ENCODE results near the gene RBM17. TPM values are rescaled to one million over a fixed set of nuclear protein-coding genes. Genes with fewer than 3 reads are reported as not detected.
A peak's percentile ranks its signal among the peaks of the same experiment; 100 is the strongest.

Gene RBM17
- total and polyA plus RNA-seq, 2 of the 4 experiments (the other 2 are of a cell fraction): 24.6 to 56.7 TPM

DNA sequence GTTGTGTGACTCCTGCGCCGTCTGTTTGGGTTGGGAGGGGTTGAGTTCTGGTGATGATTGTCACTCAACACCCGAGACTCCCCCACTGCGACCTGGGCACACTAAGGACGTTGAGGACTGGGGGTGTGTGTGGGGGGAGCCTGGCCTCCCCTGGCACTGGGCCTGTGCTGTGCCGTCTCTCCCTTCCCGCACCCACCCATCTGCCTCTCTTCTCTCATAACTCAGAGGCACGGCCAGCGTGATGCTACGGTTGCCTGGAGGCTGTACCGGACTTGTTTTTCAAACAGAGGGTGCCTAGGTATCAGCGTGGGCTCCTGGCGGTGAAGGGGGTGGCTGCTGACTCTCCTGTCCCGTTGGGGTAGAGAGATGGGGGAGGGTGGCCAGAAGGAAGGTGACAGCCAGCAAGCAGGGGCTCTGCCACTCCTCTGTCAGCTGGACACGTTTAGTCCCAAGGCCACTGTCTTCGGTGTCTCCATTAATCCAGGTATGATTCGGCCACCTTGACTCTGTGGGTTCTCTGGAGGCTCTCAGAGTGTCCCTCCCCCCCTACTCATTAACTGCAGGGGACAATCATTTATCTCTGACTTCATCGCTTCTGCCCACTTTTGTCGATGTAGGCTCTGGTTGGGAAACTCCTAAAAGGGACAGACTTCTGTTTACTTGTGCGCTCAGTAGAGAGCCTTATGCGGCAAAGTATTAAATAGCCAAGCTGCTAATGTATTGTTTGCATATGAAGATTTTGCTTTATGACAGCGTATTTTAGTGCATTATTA, 57.4 kb downstream of the RBM17 start (continued):
- TF ChIP-seq, protein P1, sequence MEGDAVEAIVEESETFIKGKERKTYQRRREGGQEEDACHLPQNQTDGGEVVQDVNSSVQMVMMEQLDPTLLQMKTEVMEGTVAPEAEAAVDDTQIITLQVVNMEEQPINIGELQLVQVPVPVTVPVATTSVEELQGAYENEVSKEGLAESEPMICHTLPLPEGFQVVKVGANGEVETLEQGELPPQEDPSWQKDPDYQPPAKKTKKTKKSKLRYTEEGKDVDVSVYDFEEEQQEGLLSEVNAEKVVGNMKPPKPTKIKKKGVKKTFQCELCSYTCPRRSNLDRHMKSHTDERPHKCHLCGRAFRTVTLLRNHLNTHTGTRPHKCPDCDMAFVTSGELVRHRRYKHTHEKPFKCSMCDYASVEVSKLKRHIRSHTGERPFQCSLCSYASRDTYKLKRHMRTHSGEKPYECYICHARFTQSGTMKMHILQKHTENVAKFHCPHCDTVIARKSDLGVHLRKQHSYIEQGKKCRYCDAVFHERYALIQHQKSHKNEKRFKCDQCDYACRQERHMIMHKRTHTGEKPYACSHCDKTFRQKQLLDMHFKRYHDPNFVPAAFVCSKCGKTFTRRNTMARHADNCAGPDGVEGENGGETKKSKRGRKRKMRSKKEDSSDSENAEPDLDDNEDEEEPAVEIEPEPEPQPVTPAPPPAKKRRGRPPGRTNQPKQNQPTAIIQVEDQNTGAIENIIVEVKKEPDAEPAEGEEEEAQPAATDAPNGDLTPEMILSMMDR (conservative IDR thresholded peaks at IDR 0.05; ENCODE audit: low read depth, low read length): no peak

DNA sequence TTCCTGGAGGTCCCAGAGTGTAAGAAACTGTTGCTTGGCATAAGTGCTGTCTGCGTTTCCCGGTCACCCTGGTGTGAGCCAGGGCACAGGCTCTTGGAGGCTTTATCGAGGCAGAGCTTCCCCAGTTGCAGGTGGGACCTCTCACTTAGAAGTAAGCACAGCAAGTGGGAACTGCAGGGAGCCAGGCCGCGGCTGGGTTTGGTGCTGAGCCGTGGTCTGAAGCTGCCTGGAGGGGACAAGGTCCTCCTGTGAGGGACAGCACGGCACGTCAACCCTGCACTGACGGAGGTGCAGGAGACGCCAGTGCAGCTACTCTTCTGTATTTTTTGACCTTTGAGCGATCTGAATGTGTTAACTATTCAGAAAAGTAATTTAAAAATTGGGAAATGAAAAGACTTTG, 58.1 kb downstream of the RBM17 start:
- Histone ChIP-seq H3K27ac (ENCODE audit: insufficient read depth, low read length) (no peak overlapping the region), H3K79me1 (ENCODE audit: low read depth in 1 of 2, low read length in 2 of 2) (peaks cover 12 to 84% of the 10 kb centered on the region in 2 experiments), H3K23ac (ENCODE audit: low read depth, low read length) (peak overlapping the region; percentile 63), H3K4me1 (ENCODE audit: control insufficient read depth, insufficient read depth, low read length) (peaks cover 18% of the 10 kb centered on the region), H3K36me3 (ENCODE audit: control insufficient read depth, insufficient read depth, low read length) (peaks cover 9% of the 10 kb centered on the region), H2BK120ac (ENCODE audit: low read depth, low read length) (no peak overlapping the region), H3K9ac (ENCODE audit: low read depth, low read length) (no peak overlapping the region), H2BK20ac (ENCODE audit: low read depth, low read length) (no peak overlapping the region), H4K5ac (ENCODE audit: low read depth, low read length) (no peak overlapping the region), H4K8ac (ENCODE audit: low read depth in 2 of 2, low read length in 2 of 2) (no peak overlapping the region), H3K9me1 (ENCODE audit: insufficient read depth, low read length) (peaks cover 29% of the 10 kb centered on the region), H2BK5ac (ENCODE audit: low read depth, low read length, poor library complexity, severe bottlenecking) (no peak overlapping the region), H3K9me3 (ENCODE audit: control insufficient read depth, insufficient read depth, low read length) (no peaks in the 10 kb centered on the region), H3K14ac (replicated peaks; ENCODE audit: low read depth, low read length) (0 out of 2 replicates have a peak overlapping the region, but pooled peaks have one; percentile 14), H3K18ac (ENCODE audit: low read depth, low read length) (no peak overlapping the region), H2AK5ac (ENCODE audit: low read depth, low read length) (no peak overlapping the region), H4K20me1 (ENCODE audit: insufficient read depth, low read length) (peaks cover 43% of the 10 kb centered on the region), H3K4me3 (ENCODE audit: insufficient read depth, low read depth, low read length) (no peak overlapping the region), H4K91ac (ENCODE audit: insufficient read depth, low read depth, low read length) (no peak overlapping the region), H3K56ac (ENCODE audit: extremely low read depth, insufficient read depth, low read length) (no peak overlapping the region), H3K27me3 (ENCODE audit: control insufficient read depth, insufficient read depth, low read length) (no peaks in the 10 kb centered on the region), H3K4ac (ENCODE audit: low read depth, low read length) (no peak overlapping the region), H3K4me2 (ENCODE audit: low read depth, low read length) (peak overlapping the region; percentile 20; the same call in 1 of the 2 replicates), H2AFZ (replicated peaks; ENCODE audit: low read length, poor library complexity) (no peak overlapping the region), H2BK15ac (ENCODE audit: low read depth, low read length) (no peak overlapping the region), H2AK9ac (replicated peaks; ENCODE audit: low read depth, low read length, poor library complexity) (peak overlapping the region; percentile 17)
- ChIA-PET POLR2A (ENCODE audit: unreplicated experiment) (interaction anchor here (0.5 kb wide), 1 partner anchor 174 kb away, joined by 7 read pairs; no protein-coding TSS in a partner anchor), CTCF (no interaction called here)
- WGBS, 2 experiments (ENCODE audit: extremely low coverage in 2 of 2, insufficient read length in 1 of 2): 67% methylated on average over 3 of the region's 11 CpGs; no CpG with 5 or more reads in 1 of the 2 experiments
- no peak for ATAC-seq (ENCODE audit: low read depth)
- BruUV-seq (replicated peaks): no TSS peak
- no peak for DNase-seq
- in situ Hi-C loops (cut with MboI; ENCODE audit: low sequenced_read_pairs) (loop anchor here (25.0 kb wide), 1 partner anchor 615 kb away; no protein-coding TSS in a partner anchor), intact Hi-C loops (cut with micrococcal nuclease) (no loop called here), dilution Hi-C loops (cut with HindIII; ENCODE audit: low sequenced_read_pairs, unreplicated experiment) (no loop called here)
- TF ChIP-seq MAFK (IDR thresholded peaks at IDR 0.05; ENCODE audit: low read depth, low read length): no peak
- TF ChIP-seq, protein P1 (conservative IDR thresholded peaks at IDR 0.05; ENCODE audit: low read depth, low read length): no peak
- TF ChIP-seq, protein P2, sequence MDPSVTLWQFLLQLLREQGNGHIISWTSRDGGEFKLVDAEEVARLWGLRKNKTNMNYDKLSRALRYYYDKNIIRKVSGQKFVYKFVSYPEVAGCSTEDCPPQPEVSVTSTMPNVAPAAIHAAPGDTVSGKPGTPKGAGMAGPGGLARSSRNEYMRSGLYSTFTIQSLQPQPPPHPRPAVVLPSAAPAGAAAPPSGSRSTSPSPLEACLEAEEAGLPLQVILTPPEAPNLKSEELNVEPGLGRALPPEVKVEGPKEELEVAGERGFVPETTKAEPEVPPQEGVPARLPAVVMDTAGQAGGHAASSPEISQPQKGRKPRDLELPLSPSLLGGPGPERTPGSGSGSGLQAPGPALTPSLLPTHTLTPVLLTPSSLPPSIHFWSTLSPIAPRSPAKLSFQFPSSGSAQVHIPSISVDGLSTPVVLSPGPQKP (IDR thresholded peaks at IDR 0.05; ENCODE audit: borderline replicate concordance, low read depth, low read length): no peak
- TF ChIP-seq FOS (IDR thresholded peaks at IDR 0.05; ENCODE audit: low read depth, low read length): no peak
- no peak for TF ChIP-seq CEBPB (IDR thresholded peaks at IDR 0.05; ENCODE audit: low read depth, low read length)
- no peak for TF ChIP-seq RCOR1 (IDR thresholded peaks at IDR 0.05; ENCODE audit: insufficient replicate concordance, low read length)
- TF ChIP-seq MAZ (IDR thresholded peaks at IDR 0.05; ENCODE audit: borderline replicate concordance, low read depth, low read length): no peak
- TF ChIP-seq, protein P3, sequence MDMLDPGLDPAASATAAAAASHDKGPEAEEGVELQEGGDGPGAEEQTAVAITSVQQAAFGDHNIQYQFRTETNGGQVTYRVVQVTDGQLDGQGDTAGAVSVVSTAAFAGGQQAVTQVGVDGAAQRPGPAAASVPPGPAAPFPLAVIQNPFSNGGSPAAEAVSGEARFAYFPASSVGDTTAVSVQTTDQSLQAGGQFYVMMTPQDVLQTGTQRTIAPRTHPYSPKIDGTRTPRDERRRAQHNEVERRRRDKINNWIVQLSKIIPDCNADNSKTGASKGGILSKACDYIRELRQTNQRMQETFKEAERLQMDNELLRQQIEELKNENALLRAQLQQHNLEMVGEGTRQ (IDR thresholded peaks at IDR 0.05; ENCODE audit: low read depth, low read length): no peak

Data from IMR-90 (cell line).